HG03469 (cell line): Measurements from ENCODE around the gene TMEM63A.

ENCODE experiments used
- ATAC-seq: cut with Tn5 transposase; IDR thresholded peaks from one replicate; pipeline ENCODE4 v1.9.1; 2021; ENCODE audit warnings: mild to moderate bottlenecking, moderate library complexity, moderate number of reproducible peaks; ENCODE audit not compliant: unreplicated experiment

The TMEM63A gene

DNA sequence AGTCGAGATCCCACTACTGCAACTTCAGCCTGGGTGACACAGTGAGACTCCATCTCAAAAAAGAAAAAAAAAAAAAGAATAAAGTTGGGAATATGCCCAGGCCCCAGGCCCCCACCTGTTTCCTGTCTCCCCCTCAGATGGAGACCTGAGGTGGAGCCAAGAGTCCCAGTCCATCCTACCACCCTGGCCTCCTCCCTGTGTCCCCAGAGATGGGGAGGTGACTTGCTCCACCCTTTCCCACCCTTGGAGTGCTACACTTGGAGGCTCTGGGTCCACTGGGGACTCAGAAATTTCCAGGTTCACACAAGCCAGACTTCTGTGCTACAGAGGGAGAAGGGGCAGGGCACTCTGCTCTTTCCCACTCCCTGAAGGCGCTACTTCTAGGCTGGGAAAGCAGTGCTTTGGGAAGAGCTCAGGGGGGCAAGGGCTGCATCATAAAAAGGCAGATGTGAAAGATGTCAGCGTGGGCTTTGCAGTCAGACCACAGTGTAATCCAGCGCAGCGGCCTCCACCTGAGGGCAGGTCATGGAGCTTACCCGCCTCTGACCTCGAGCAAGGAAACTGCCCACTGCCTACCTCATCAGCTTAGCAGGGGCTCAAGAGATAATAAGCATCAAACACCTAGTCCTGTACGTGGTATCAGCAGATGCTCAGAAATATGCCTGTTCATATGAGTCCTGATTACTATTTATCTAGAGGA, 13.4 kb downstream of the TMEM63A start:
- no peak for ATAC-seq

DNA sequence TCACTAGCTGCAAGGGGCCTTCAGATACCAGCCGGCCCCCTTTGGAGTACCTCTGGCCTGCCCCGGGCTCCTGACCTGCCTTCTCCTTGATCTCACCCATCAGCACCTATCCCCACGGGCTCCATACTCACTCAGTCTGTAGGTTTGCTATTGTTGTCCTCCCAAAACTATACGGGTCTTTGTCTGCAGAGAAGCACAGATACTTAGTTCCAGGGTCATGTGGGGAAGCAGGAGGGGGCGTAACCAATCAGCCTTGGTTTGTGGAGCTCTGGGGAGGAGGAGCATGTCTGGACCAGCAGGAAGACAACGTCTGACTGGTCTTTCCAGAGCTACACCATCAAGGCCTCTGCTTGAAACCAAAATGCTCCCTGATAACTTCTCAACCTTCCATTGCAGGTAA, 15.2 kb downstream of the TMEM63A start:
- ATAC-seq, result no peak

DNA sequence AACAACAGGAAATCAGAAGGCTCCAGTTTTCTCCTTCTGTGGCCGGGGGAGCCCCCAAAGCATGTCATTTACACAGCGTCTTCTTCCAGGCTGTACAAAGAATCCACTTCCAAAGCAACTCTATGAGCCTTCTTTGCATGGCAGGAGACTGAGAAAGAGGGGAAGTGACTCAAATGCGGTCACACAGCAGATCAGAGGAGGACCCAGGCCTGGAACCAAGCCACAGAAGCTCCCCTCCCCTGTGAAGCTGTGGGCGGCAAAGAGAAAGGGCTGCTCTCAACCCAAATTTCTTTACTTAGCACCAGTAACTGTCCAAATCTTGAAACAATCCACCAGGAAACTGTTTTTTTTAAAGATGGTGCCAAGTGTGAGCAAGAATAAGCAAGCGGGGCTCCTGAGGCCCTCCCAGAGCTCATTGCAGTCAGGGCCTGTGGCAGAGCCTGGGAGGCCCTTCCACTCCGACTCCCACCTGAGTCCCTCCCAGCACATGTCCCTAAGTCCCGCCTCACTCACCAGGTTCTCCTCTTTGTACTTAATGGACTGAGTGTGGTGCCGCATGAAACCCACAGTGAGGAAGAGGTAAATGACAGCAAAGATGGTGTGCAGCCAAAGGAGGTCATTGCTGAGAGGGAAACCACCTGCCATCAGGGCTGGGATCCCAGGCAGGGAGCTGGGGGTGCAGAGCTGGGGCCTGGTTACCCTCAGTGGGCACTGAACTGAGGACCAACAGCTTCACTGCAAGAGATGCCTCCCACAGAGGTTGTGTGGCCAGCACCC, 15.9 kb downstream of the TMEM63A start:
- ATAC-seq, result peak; percentile 56

DNA sequence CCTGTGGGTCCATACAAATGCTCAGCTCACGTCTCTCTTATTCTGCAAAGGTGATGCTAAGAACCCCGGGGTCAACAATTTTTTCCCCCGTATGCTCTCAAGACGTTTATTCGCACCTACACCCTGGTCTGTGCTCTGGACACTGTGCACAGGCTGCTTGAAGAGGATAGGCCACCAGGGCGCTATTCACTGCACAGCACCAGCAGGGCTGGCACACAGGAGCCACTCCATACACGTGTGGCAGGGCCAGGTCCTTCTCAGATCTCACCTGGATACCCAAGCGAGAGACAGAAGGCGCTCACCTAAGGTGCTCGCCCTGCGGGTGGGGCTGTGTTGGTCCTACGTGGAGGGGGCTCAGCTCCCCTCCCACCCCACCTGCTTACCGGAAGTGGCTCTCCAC, 16.7 kb downstream of the TMEM63A start:
- ATAC-seq, result no peak

DNA sequence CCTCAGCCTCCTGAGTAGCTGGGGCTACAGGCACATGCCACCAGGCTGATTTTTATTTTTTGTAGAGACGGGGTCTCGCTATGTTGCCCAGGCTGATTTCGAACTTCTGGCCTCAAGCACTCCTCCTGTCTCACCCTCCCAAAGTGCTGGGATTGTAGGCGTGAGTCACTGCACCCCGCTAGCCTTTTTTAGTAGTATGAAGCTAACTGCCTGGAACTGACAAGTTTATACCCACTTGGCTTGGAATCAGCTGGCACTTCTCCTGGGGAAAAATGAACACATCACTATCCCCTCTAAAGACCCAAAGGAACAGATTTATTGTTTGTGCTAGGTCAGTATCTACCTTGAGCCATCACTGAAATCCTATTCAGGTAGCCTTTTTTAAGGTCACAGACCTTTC, 19.0 kb downstream of the TMEM63A start:
- ATAC-seq, result no peak

DNA sequence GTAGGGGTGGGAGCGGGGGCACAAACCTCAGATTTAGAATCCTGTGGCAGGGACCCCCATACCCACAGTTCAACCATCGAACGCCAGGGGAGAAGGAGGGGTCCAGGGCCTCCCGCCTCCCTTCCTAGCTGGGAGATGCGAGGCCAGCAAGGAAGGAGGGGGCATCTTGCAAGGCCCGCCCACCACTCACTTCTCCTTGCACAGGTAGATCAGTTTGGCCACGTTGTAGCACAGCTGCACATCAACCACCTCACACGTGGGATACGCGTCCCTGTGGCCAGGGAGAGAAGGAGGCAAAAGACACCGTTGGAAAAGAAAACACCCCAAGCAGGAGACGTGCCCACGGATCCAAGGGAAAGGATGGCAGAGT, 19.6 kb downstream of the TMEM63A start:
- ATAC-seq, result no peak

DNA sequence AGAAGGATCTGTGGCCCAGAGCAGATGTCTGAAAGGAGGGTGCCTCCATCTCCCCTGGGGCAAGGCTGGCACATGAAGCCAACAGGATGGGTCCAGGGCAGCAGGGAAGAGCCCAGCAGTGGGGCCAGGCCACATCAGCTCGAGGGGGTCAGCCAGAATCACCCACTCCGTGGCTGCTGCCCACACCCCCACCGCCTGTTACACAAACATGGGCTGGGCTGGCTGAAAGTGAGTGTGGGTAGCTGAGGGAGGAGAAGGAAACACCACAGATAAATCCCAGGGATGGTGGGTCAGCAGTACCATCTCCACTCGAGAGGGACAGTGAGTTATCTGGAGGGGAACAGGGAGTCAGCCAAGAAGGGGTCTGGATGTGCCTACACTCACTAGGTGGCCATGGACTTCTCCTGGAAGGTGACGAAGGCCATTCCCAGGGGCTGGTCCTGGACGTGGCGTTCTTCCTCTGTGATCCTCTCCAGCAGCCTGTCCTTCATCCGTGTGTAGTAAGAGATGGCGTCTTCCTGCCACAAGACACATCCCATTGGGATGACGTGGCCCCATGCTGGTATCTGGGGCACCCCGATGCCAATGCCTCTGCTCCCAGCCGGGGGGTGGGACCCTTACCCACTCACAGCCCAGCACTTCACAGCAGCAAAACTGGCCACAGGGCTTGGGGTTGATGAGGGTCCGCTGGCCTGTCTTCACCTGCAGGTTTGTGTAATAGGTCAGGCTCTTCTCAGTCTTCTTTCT, 20.2 kb downstream of the TMEM63A start:
- no peak for ATAC-seq

DNA sequence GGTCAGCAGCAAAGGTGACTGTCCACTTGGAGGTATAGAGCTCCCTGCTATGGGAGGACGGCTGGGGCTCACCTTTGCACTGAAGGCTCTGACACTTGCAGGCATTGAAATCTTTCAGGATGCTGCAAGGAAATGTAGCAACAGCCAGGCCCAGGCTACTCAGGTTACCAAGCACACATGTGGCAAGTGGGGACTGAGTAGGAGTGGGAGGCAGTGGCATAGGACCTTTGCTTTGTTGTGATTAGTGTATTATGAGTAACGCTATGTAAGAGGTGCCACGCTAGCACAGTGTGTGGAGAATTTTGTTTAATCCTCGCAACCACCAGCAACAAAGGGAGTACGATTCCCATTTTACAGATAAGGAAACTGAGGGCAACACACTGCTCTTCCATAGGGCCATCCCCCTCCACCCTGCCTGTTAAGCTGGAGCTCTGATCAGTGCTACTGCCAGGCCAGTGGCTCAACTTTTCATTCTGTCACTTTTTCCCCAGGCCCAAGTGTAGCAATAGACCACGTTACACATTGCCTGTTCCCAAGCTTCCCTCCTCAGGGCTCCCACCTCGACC, 21.2 kb downstream of the TMEM63A start:
- no peak for ATAC-seq

DNA sequence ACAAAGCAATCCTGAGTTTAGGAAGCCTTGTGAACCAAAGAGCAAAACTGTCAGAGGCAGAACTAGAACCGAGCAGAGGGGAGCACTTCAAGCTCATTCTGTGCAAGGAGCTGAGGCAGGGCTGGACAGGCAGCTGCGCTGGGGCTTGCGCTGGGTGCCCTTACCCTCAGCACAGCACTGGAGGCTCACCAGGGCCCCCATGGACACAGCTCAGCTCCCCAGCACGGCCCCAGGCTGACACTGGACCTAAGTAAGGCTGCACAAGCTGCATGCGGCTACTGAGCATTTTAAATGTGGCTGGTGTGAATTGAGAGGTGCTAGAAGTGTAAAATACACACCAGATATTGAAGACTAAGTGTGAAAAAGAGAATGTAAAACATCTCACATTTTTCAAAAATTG, 22.1 kb downstream of the TMEM63A start:
- no peak for ATAC-seq

DNA sequence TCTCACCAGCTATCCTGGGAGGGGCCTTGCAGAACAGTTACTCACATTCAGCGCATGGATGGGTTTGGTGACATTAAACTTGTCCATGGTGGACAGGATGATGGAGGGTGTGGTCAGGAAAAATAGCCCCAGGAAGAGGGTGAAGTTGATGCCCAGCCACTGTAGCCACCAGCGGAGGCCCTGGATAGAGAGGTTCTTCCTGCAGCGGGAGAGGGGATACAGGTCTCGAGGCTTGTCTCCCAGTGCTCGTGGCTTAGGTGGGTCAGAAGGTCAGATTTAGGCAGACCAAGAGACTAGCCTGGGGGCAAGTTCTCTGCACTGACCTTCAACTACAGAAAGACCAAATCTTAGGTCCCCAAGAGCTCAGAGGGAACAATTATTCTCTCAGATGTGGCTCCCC, 23.0 kb downstream of the TMEM63A start:
- ATAC-seq, result no peak

DNA sequence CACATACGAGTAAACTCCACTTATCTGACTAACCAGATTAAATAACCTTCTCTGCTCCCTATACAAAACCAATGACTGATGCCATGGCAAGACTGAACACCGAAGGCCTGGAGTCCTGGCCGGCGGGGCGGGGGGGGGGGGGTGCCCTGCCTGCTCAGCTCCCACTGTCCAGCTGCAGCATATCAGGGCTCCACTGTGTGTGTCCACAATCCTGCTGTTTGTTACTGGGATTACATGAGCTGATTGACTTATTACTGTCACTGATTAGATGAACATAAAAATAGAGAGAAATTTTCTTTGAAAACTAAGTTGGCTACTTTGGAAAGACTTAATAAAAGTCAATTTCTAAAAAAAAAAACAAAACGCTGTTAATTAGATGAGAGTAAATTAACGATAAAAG, 24.9 kb downstream of the TMEM63A start:
- no peak for ATAC-seq

DNA sequence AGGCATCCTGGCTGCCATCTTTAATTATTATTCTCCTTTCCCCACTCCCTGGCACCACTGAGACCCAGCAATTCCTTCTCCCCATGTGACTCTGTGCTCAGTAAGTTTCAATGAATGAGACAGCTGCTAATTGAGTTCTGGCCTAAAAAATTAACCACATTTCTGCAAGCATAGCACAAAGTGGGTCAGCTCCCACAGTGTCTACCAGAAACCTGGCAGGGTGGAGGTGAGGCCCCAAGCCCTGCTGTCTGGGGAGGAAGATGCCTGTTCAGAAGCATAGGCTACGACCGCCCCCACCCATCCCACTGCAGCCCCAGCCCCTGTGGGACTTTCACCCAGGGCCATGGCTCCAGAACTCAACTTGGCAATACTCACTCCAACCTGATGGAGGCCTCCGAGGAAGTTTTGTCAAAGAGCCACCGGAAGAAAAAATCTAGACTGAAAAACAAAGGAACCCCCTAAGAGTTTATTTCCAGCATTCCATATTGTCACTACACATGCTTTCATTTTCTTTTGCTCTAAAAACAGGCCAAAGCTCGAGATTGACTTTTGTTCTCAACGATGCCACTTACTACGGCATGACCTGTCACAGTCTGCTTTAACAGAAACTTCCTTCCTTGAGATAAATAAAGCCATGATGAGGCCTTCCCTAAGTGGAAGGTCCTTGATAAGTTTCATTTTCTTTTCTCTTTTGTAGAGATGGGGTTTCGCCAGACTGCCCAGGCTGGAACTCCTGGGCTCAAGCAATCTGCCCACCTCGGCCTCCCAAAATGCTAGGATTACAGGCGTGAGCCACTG, 26.5 kb downstream of the TMEM63A start:
- ATAC-seq, result no peak

DNA sequence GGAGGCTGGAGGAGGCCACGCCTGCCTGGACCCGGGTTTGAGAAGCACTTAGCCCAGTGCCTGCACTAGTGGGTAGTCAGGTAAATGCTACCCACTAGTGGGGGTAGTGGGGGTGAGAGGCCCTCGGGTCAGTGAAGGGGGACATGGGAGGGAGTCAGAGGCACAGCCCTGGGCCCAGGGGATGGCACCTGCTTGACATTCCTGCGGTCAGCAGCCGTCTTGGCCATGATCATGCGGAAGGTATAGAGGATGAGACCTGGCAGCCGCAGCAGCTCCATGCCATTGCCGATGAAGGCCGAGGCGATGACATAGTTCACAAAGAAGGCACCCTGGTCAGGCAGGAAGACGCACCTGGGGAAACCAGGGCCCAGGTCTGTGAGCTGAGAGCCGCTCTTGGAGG, 28.7 kb downstream of the TMEM63A start:
- no peak for ATAC-seq

DNA sequence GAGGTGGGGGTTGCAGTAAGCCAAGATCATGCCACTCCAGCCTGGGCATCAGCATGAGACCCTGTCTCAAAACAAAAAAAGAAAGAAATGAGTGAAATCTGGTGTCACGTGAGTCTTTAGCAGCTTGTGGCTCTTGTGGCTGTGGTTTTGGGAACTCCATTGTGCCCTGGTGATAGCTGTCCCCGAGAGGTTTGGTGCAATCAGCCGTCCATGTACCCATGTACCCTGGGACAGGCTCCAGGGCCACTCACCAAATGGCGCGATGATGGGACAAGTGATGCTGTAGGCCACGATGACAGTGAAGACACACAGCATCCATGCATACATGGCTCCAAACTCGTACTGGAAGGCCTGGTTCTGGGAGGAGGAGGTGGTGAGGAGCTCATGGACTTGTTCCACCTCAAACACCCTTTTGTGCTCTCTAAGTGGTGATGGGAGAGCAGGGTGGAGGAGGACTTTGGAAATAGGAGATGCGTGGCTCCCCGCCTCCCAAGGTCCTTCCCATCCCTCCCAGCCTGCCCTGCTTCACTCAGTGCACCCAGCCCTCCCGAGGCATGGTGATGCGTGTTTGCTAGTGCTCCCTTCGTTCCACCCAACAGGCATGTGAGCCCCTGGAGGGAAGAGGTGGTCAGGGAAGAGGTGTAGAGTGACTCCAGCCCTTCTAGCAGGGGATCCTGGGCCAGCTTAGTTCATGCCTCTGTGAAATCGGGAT, 29.6 kb downstream of the TMEM63A start:
- ATAC-seq, result no peak

DNA sequence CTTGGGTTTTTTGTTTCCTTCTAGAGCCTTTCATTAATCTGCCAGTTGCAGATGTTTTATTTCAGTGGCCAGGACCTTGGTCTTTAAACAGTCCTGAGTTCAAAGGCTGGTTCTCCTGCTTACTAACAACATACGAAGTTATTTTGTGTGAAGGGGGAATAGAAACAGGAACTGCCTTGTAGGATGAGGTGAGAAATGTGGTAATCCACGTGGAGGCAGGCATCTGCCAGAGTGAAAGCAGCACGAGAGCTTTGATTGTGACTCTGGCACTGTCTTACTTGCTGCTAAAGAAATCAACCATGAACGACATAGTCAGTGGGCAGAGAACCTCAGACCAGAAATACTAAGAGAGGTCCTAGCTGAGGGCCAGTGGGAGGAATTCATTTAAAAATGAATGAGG, 30.4 kb downstream of the TMEM63A start:
- ATAC-seq, result peak; percentile 63

DNA sequence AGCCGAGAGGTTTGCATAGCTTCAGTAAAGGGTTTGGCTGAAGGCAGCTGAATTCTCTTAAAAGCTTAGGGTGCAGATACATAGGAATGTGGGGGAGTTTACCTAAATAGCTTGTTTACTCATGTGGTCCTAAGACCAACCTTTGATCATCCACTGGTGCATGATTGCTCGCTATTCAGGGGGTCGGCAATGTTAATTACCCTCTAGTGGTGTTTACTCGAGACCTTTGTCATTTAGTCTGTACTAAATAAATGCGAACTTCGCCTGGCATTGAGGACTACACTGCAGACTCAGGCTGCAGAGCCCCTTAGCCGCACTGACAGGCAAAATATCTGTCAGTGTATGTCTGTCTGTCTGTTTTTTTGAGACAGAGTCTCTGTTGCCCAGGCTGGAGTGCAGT, 31.8 kb downstream of the TMEM63A start:
- no peak for ATAC-seq

DNA sequence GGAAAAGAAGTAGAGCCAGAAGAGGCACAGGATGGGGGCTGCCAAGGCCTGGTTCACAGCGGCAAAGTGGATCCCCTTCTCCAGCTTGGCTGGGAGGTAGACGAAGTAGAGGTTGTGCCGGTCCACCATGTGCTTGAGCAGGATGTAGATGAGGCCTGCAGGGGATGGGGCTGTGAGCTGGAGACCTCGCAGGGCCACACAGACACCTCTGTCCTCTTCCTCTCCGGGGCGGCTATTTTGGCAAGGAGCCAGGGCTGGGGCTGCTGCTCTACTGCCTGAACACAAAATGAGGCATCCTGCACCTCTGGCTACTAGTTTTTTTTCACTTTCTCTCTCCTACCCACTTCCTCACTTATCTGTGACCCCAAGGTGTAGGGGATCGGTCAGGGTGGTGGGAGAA, 32.3 kb downstream of the TMEM63A start:
- ATAC-seq, result no peak

DNA sequence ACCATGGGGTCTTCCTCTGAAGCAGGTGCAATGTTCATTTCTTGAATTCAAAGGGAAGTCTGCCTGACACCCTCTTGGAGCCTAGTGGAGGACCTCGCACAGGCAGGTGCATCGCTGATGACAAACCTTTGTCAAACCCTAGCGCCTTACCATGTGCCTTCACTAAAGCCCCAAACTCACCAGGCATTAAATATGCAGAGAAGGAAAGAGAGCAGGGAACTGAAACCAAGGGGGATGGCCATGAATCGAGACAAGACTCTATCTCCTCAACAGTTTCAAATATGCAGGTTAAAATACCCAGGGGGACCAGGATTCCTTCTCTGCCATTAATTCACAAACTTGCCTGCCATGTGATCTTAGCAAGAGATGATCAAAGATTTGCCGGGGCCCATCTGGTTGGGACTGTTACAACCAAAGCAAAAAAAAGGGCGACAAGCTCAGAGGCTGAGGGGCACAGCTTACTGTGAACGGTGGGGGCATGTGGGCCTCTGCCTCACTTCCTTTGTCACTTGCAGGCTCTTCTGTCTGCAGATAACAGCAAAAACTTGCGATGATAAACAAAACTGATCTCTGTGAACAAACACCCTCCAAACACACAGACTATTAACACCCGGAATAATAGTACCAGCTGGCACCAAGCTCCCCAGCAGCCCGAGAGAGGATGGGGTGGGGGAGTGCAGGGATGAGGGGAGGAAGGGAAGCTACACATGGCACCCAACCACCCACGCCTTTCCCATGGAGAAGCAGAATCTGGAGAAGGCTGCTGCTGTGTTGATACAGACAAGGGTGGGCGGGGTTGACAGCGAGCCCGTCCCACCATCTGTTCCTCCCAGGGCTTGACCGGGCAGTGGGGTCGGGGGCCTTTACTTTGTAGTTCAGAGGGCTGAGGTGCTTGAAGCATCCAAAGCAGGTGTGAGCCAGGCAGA, 33.9 kb downstream of the TMEM63A start:
- ATAC-seq, result no peak

DNA sequence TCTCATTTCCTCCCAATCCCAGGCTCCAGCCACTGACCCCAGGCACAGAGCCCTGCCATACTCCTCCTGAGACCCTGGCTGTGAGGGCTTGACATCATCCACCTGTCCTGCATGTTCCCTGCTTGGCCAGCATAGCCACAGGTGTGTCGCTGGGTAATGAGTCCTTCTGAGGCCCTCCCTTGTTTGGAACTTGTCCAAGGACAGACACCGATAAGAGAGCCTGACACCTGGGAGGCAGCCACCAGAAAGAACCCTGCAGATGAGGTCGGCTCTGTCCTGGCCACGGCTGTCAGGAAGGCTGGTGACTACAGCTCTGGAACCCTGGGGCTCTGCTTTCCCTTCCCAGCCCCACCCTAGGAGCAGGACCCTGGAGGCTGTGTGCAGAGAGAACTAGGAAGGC, 34.6 kb downstream of the TMEM63A start:
- no peak for ATAC-seq
